H1 (cell line): Measurements from ENCODE around the gene FAS. TPM values are rescaled to one million over a fixed set of nuclear protein-coding genes. Genes with fewer than 3 reads are reported as not detected.

Source experiments
- CTCF ChIA-PET: fragments of 300-600 bp; sonication (Branson Sonifier 250); formaldehyde crosslinking; loops from one replicate; lab custom pipeline; 2021; ENCODE audit not compliant: partially characterized antibody; lab: Charles Lee
- POLR2A ChIA-PET: fragments of 300-600 bp; sonication (Branson Sonifier 250); formaldehyde crosslinking; loops from one replicate; lab custom pipeline; 2021; ENCODE audit warnings: inconsistent platforms; ENCODE audit not compliant: partially characterized antibody; lab: Charles Lee
- DNase-seq, 2 experiments: peaks; one replicate each; pipeline versions ENCODE4 v3.0.0 to v3.0.0-alpha.2; 2010 to 2022; ENCODE audit warnings: low spot score in 2 of 2, low read depth in 1 of 2, mixed read lengths in 1 of 2
- FAIRE-seq: peaks from 2 replicates; lab custom pipeline; 2011; peaks lifted over from hg19 to GRCh38; lab: Jason Lieb, UNC
- H2AFZ ChIP-seq: 2 replicates; pipeline ENCODE4 v1.8.1; 2012; ENCODE audit warnings: low read length, inconsistent platforms
- H2AK5ac ChIP-seq: 2 replicates; pipeline ENCODE4 v1.6.1; 2013; ENCODE audit warnings: low read depth, low read length
- H2BK120ac ChIP-seq: replicated peaks from 2 replicates; pipeline ENCODE3; 2013; ENCODE audit warnings: low read depth, low read length, inconsistent platforms
- H2BK12ac ChIP-seq: 2 replicates; pipeline ENCODE4 v1.6.1; 2013; ENCODE audit warnings: low read depth, low read length
- H2BK15ac ChIP-seq: 2 replicates; pipeline ENCODE4 v1.6.1; 2013; ENCODE audit warnings: low read length
- H2BK20ac ChIP-seq: 2 replicates; pipeline ENCODE4 v1.6.1; 2013; ENCODE audit warnings: low read length
- H2BK5ac ChIP-seq: 2 replicates; pipeline ENCODE4 v1.6.1; 2013; ENCODE audit warnings: low read depth, low read length
- H3K14ac ChIP-seq: 2 replicates; pipeline ENCODE4 v1.6.1; 2013; ENCODE audit warnings: inconsistent platforms; ENCODE audit not compliant: insufficient read length
- H3K18ac ChIP-seq: 2 replicates; pipeline ENCODE4 v1.6.1; 2013; ENCODE audit warnings: low read length; ENCODE audit errors: extremely low read depth
- H3K23ac ChIP-seq: 2 replicates; pipeline ENCODE4 v1.6.1; 2013; ENCODE audit warnings: inconsistent platforms; ENCODE audit not compliant: insufficient read length
- H3K23me2 ChIP-seq: 2 replicates; pipeline ENCODE4 v1.6.1; 2013; ENCODE audit warnings: low read depth, low read length
- H3K27ac ChIP-seq: 2 replicates; pipeline ENCODE4 v1.6.1; 2011; ENCODE audit warnings: low read depth, low read length, inconsistent platforms
- H3K27me3 ChIP-seq, 4 experiments: replicated peaks in 1 of 4; 1 replicate in 1 of 4; 2 replicates in 3 of 4; pipeline versions ENCODE4 v1.6.1 to v1.8.1; 2011 to 2013; ENCODE audit warnings: low read length in 3 of 4, mild to moderate bottlenecking in 3 of 4, inconsistent platforms in 2 of 4, mixed read lengths in 2 of 4, moderate library complexity in 1 of 4; ENCODE audit not compliant: control insufficient read depth in 3 of 4, insufficient read depth in 3 of 4; ENCODE audit errors: extremely low read depth in 1 of 4
- H3K36me3 ChIP-seq, 4 experiments: 2 replicates each; pipeline versions ENCODE4 v1.6.1 to v1.8.1; 2011 to 2013; ENCODE audit warnings: mild to moderate bottlenecking in 4 of 4, low read length in 3 of 4, moderate library complexity in 2 of 4, control low read depth in 1 of 4, inconsistent platforms in 1 of 4; ENCODE audit not compliant: insufficient read depth in 4 of 4, control insufficient read depth in 2 of 4
- H3K4ac ChIP-seq: replicated peaks from 2 replicates; pipeline ENCODE3; 2013; ENCODE audit warnings: low read length, low read depth, mixed read lengths, inconsistent platforms; ENCODE audit not compliant: insufficient read length
- H3K4me1 ChIP-seq, 4 experiments: replicated peaks in 1 of 4; 1 replicate in 1 of 4; 2 replicates in 3 of 4; pipeline versions ENCODE4 v1.6.1 to v1.8.1; 2011 to 2013; ENCODE audit warnings: low read length in 3 of 4, inconsistent platforms in 2 of 4, mixed read lengths in 1 of 4; ENCODE audit not compliant: insufficient read depth in 4 of 4, control insufficient read depth in 3 of 4
- H3K4me2 ChIP-seq, 2 experiments: 2 replicates each; pipeline versions ENCODE4 v1.6.1 to v1.8.1; 2011 to 2013; ENCODE audit warnings: low read depth in 2 of 2, low read length in 2 of 2, control low read depth in 1 of 2, inconsistent platforms in 1 of 2, mild to moderate bottlenecking in 1 of 2; ENCODE audit not compliant: insufficient read depth in 1 of 2
- H3K4me3 ChIP-seq, 4 experiments: fragments of 200-600, 300-600 bp in 1 of 4; sonication (generic), shearing (Covaris generic), sonication (Bioruptor Twin) in 1 of 4; 2 replicates each; pipeline versions ENCODE4 v1.5.1 to v1.8.1; 2011 to 2016; ENCODE audit warnings: low read length in 4 of 4, low read depth in 3 of 4, control low read depth in 2 of 4, inconsistent platforms in 2 of 4, mild to moderate bottlenecking in 2 of 4, mixed read lengths in 1 of 4, moderate library complexity in 1 of 4; ENCODE audit not compliant: insufficient read depth in 2 of 4; ENCODE audit errors: extremely low read depth in 1 of 4
- H3K56ac ChIP-seq: replicated peaks from 2 replicates; pipeline ENCODE3; 2013; ENCODE audit warnings: low read depth, mild to moderate bottlenecking, mixed read lengths, low read length, inconsistent platforms; ENCODE audit not compliant: insufficient read length
- H3K79me1 ChIP-seq: 2 replicates; pipeline ENCODE4 v1.6.1; 2013; ENCODE audit warnings: low read depth, low read length, control low read depth
- H3K79me2 ChIP-seq, 2 experiments: 2 replicates each; pipeline versions ENCODE4 v1.6.1 to v1.8.1; 2012 to 2013; ENCODE audit warnings: low read length in 2 of 2, mild to moderate bottlenecking in 2 of 2, inconsistent platforms in 1 of 2; ENCODE audit not compliant: insufficient read depth in 2 of 2, control insufficient read depth in 1 of 2
- H3K9ac ChIP-seq, 4 experiments: replicated peaks in 1 of 4; 1 replicate in 1 of 4; 2 replicates in 3 of 4; pipeline versions ENCODE4 v1.6.1 to v1.8.1; 2011 to 2013; ENCODE audit warnings: low read depth in 3 of 4, low read length in 3 of 4, control low read depth in 2 of 4, mild to moderate bottlenecking in 2 of 4, moderate library complexity in 2 of 4, inconsistent platforms in 1 of 4; ENCODE audit errors: extremely low read depth in 1 of 4
- H3K9me3 ChIP-seq, 2 experiments: 2 replicates each; pipeline versions ENCODE4 v1.6.1 to v1.8.1; 2012 to 2013; ENCODE audit warnings: mild to moderate bottlenecking in 2 of 2, moderate library complexity in 2 of 2, control low read depth in 1 of 2, inconsistent platforms in 1 of 2, low read depth in 1 of 2, low read length in 1 of 2, mixed read lengths in 1 of 2; ENCODE audit not compliant: insufficient read depth in 2 of 2
- H4K20me1 ChIP-seq, 2 experiments: replicated peaks in 1 of 2; 2 replicates each; pipeline versions ENCODE3 to v1.8.1; 2011 to 2013; ENCODE audit warnings: inconsistent platforms in 2 of 2, low read length in 2 of 2, mild to moderate bottlenecking in 1 of 2; ENCODE audit not compliant: insufficient read depth in 2 of 2, control insufficient read depth in 1 of 2
- H4K5ac ChIP-seq: 2 replicates; pipeline ENCODE4 v1.6.1; 2013; ENCODE audit warnings: low read length, low read depth, mixed read lengths, inconsistent platforms; ENCODE audit not compliant: insufficient read length
- H4K8ac ChIP-seq: 2 replicates; pipeline ENCODE4 v1.8.0; 2013; ENCODE audit warnings: mild to moderate bottlenecking, moderate library complexity, low read length, inconsistent platforms; ENCODE audit not compliant: insufficient read depth; ENCODE audit errors: extremely low read depth
- H4K91ac ChIP-seq: replicated peaks from 2 replicates; pipeline ENCODE3; 2013; ENCODE audit warnings: low read length, mixed read lengths, inconsistent platforms; ENCODE audit not compliant: insufficient read length
- CBX5 ChIP-seq: fragments of 300-800, 300-1000 bp; sonication (generic); IDR thresholded peaks from 2 replicates; pipeline ENCODE4 v1.7.1; 2016; ENCODE audit warnings: antibody characterized with exemption, low read length, low read depth
- CEBPB ChIP-seq: IDR thresholded peaks from 2 replicates; pipeline ENCODE4 v1.6.1; 2012; ENCODE audit warnings: low read depth, low read length
- CHD2 ChIP-seq: IDR thresholded peaks from 2 replicates; pipeline ENCODE4 v1.6.1; 2012; ENCODE audit warnings: low read length, improper control_type of control experiment
- CTBP2 ChIP-seq: IDR thresholded peaks from 2 replicates; pipeline ENCODE4 v1.7.0; 2011; ENCODE audit warnings: borderline replicate concordance, mild to moderate bottlenecking, moderate library complexity, mixed read lengths, low read length; ENCODE audit not compliant: insufficient read depth, insufficient read length
- JUN ChIP-seq: IDR thresholded peaks from 2 replicates; pipeline ENCODE4 v1.6.1; 2011; ENCODE audit warnings: low read depth, mild to moderate bottlenecking, improper control_type of control experiment, low read length
- JUND ChIP-seq: IDR thresholded peaks from 2 replicates; pipeline ENCODE4 v1.6.1; 2011; ENCODE audit warnings: mild to moderate bottlenecking, improper control_type of control experiment, low read length
- KDM1A ChIP-seq: fragments of 200-600, 300-600 bp; sonication (generic); IDR thresholded peaks from 2 replicates; pipeline ENCODE4 v1.7.1; 2016; ENCODE audit warnings: mild to moderate bottlenecking, low read length, borderline replicate concordance
- POLR2A ChIP-seq, 2 experiments: IDR thresholded peaks; 1 replicate in 1 of 2; 2 replicates in 1 of 2; pipeline ENCODE4 v1.6.1; 2011; ENCODE audit warnings: low read depth in 2 of 2, low read length in 2 of 2, mild to moderate bottlenecking in 2 of 2; ENCODE audit errors: control extremely low read depth in 1 of 2
- RFX5 ChIP-seq: IDR thresholded peaks from 2 replicates; pipeline ENCODE4 v1.6.1; 2011; ENCODE audit warnings: low read depth, low read length, improper control_type of control experiment, borderline replicate concordance
- ZNF274 ChIP-seq: IDR thresholded peaks from 2 replicates; pipeline ENCODE4 v1.7.0; 2012; ENCODE audit warnings: low read length, borderline replicate concordance; ENCODE audit errors: extremely low read depth
- WGBS, 2 experiments: shearing (Covaris generic) in 1 of 2; methylation state at CpG; one replicate each; pipeline versions ENCODE4 v1.1.6 to v1.1.7; 2013 to 2015; ENCODE audit warnings: low lambda C conversion rate in 2 of 2, mixed read lengths in 2 of 2, inconsistent platforms in 1 of 2, low coverage in 1 of 2, missing lambda C conversion rate in 1 of 2; ENCODE audit not compliant: insufficient replicate concordance in 2 of 2, insufficient coverage in 1 of 2, insufficient read length in 1 of 2; ENCODE audit errors: extremely low coverage in 1 of 2, missing lambda C conversion rate in 1 of 2; 5-methylcytosine and 5-hydroxymethylcytosine counted together
- polyA plus RNA-seq, 7 experiments: library from polyadenylated mRNA; depleted of rRNA in 3 of 7; stranded (reverse) in 5 of 7; unstranded in 2 of 7; fragments of >200 nt in 5 of 7; fragments of 200-250 nt in 2 of 7; gene quantifications; 1 replicate in 5 of 7; 2 replicates in 1 of 7; 4 replicates in 1 of 7; pipeline versions ENCODE4 v1.2.1 to v1.2.3, GENCODE V29; 2011 to 2013; ENCODE audit warnings: missing spikeins in 2 of 7, mixed read lengths in 2 of 7
- total RNA-seq: library from RNA; stranded (reverse); fragmentation: NEBNext Ultra II Directional; extraction: Animal tissue kit (Norgen Biotek cat#: 25700); gene quantifications from 2 replicates; pipeline ENCODE4 v1.2.1, GENCODE V29; 2021

FAS gene
- total and polyA plus RNA-seq, 2 of the 8 experiments (the other 6 are each of a cell fraction or from before 2014, with no cell fraction given): 4.0 to 6.7 TPM

GRCh38 chr10:88960802-88961201 lies 29.8 kb upstream of the FAS start:
- Histone ChIP-seq H3K4ac (no peak overlapping the region), H3K79me1 (no peaks in the 10 kb centered on the region), H2BK12ac (no peak overlapping the region), H3K4me2 (no peak overlapping the region), H3K79me2 (no peaks in the 10 kb centered on the region), H3K9me3 (no peaks in the 10 kb centered on the region), H3K27ac (no peak overlapping the region), H3K14ac (no peak overlapping the region), H3K36me3 (no peaks in the 10 kb centered on the region), H3K18ac (no peak overlapping the region), H4K91ac (no peak overlapping the region), H2BK120ac (no peak overlapping the region), H3K23ac (no peak overlapping the region), H4K8ac (no peak overlapping the region), H2AK5ac (no peak overlapping the region), H2BK20ac (no peak overlapping the region), H2BK5ac (no peak overlapping the region), H3K27me3 (no peaks in the 10 kb centered on the region), H3K9ac (no peak overlapping the region), H4K5ac (no peak overlapping the region), H3K4me1 (no peaks in the 10 kb centered on the region)
- FAIRE-seq (no peak), DNase-seq (no peak)
- CTCF ChIA-PET: interaction anchor here (1.0 to 1.5 kb wide), 4 partner anchors 26 to 150 kb away, joined by 3 to 9 read pairs (median 4); no protein-coding TSS in a partner anchor
- no peak for TF ChIP-seq RFX5
- no peak for TF ChIP-seq CHD2
- no peak for TF ChIP-seq KDM1A
- TF ChIP-seq POLR2A (IDR thresholded peaks at IDR 0.05; ENCODE audit: control extremely low read depth in 1 of 2, low read depth in 2 of 2, low read length in 2 of 2): no peak
- TF ChIP-seq CBX5: no peak
- no peak for TF ChIP-seq CEBPB
- TF ChIP-seq ZNF274: no peak
- no peak for TF ChIP-seq CTBP2
- no peak for TF ChIP-seq JUND
- TF ChIP-seq JUN: no peak
- TF ChIP-seq, all 59 proteins: peak for 0
- POLR2A ChIA-PET: no interaction called here
- Histone ChIP-seq H2AFZ (no peak overlapping the region), H2BK15ac (no peak overlapping the region), H3K56ac (no peak overlapping the region), H3K23me2 (no peaks in the 10 kb centered on the region), H4K20me1 (no peaks in the 10 kb centered on the region), H3K4me3 (no peak overlapping the region)
- 100% methylated on average over 1 of the region's 1 CpG; no CpG with 5 or more reads in 1 of the 2 experiments for WGBS, 2 experiments
